ENCODE measurements around the gene FOXP1.

GRCh38 chr3:71104976-71105375 is 478.6 kb downstream of the FOXP1 start:
- TF ChIP-seq CTCF (IDR thresholded peaks at IDR 0.05), result no peak
- TF ChIP-seq POLR2A (IDR thresholded peaks at IDR 0.05), result no peak

All from breast epithelium (tissue), 3 donors.